CD4-positive, alpha-beta T cell treated with Interferon gamma for 1 hour (primary cell): Measurements from ENCODE around the gene MDGA2.

Source experiments
- DNase-seq: peaks from one replicate; pipeline ENCODE4 v3.0.0-alpha.2; 2020

The MDGA2 gene

GRCh38 chr14:47619392-47619791 is 56.0 kb downstream of the MDGA2 start:
- no peak for DNase-seq

GRCh38 chr14:47606566-47606965 is 68.8 kb downstream of the MDGA2 start:
- DNase-seq = no peak

DNA sequence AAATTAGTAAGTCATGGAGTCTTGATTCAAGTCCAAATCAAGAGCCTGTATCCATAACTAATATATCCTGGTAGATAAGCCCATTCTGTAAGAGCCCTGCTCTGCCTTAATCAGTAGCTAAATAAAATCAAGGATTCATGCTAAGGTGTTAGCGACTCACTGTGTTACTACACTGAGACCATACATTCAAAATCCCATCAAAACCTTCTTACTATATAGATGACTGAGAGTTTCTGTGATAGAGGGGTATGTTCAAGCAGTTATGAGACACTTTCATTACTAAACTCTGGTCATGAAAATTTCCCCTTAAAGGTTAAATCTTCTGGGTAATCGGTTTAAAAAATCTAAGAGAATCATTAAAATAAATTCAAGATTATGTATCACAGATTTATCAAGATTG is 78.5 kb downstream of the MDGA2 start:
- DNase-seq = no peak

GRCh38 chr14:47596232-47596631 is 79.2 kb downstream of the MDGA2 start:
- DNase-seq = no peak

- no peak for DNase-seq
Observed at GRCh38 chr14:47595552-47595951, 79.9 kb downstream of the MDGA2 start.

DNA sequence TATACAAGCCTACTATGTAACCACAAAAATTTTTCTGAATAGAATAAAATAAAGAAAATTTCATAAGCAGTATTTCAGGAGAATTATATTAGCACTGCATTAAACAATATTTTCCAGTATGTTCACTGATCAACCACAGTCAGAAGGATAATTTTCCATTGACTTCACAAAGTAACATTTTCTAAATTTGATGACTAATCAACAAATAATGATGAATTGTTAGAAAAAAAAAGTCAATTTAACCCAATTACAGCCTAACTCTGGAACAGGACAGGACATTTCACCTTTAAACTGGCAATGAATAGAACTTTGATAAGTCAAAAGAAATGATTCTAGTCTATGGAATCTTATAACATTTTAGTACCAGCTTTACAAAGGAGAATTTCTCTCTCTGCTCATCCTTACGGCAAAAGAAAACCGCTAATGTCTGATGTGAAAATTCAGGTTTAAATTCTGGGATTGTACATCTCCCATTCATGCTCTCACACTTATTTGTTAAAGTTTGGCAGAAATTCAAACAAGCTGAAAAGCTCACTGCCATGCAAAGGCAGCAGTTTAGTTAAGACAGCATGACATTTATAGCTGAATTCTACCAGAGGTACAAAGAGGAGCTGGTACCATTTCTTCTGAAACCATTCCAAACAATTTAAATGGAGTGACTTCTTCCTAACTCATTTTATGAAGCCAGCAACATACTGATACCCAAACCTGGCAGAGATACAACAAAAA is 84.5 kb downstream of the MDGA2 start:
- DNase-seq = no peak

DNA sequence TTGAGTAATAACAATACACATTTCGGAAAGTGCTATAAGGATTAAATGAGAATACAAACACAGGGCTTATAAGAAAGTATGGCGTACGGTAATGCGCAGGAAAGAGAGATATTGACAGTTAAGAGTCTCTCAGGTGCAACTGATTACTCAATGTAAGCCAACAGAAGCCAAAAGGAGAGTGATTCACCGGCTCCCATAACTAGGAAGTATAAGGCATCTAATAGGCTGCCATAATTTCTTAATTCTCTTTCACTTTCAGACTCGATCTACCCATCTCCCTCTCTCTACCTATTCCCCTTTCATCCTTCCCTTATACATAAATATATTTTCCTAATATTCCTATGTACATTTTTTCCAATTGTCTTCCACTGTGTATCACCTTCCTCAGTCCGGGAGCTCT is 90.0 kb downstream of the MDGA2 start:
- DNase-seq = no peak

GRCh38 chr14:47567273-47567672 is 108.1 kb downstream of the MDGA2 start:
- no peak for DNase-seq

DNA sequence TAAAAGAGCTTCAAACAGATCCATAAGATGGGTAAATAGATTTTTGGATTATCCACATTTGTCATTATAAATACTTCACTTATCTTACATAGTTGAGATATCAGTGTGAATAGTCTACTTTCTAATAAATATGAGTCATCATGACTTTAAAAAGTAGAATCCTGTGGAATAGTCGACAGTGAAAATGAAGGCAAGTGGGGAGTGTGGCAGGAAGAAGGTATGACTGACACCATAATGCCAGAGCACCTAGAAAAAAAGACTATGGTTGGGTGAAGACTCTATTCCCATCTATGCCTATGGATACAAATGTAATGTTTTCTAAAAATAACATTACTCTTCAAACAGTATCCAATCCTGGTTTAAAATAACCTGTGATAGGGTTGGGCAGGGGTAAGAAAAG is 117.5 kb downstream of the MDGA2 start:
- no peak for DNase-seq

DNA sequence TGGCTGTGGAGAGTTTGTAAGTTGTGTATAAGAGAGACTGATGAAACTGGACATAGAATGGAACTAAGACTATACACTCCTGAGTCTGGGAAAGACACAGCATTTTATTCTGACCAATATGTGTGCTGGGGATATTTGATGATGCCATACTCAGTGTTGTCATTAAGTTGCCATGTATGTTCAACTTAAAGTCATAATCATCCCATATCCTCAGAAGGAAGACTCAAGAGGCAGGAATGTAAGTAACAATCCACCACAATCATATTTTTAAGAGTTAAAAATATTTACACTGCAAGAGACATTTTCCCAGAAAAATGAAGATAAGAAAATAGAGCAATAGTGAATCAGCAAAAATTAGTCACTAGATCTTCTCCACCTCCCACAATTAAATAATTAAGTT is 120.1 kb downstream of the MDGA2 start:
- no peak for DNase-seq

- no peak for DNase-seq
Observed at GRCh38 chr14:47549886-47550285, 125.5 kb downstream of the MDGA2 start.

- no peak for DNase-seq
Observed at GRCh38 chr14:47543459-47543858, 131.9 kb downstream of the MDGA2 start.

DNA sequence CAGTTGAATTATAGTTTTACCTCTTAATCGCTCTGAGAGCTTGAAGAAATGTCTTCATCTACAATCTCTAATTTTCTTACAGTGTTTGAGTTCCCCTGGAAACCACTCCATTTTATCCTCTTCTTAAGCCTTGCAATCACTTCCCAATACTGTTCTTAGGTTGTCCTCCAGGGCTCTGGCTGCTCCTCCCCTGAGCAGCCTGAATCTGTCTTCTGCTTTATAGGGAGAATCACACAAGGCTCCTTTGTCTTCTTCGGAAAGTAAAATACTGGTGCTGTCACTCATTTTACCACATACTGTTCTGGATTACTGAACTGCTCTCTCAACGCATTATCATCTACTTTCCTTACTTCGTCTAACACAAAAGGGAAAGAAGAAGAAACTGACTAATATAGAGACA is 133.7 kb downstream of the MDGA2 start:
- no peak for DNase-seq

DNA sequence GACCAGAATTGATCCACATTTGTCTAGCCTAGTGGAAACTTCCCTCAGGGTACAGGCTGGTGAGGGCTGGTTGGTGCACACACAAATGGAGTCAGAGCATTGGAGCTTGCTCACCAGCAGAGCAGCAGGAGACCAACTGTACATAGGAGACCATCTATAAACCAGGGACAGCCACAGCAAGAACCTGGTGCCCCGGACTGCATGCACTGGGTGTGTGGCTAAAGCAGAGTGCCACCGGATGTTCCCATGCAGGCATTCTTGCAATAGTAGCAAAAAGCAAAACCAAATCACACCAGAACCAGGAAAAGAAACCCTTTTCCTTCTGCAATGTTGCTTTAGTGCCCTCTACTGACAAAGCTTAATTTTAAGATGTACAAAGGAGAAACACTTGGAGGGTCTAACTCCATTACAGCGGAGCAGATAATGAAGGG is 136.4 kb downstream of the MDGA2 start:
- DNase-seq = no peak

DNA sequence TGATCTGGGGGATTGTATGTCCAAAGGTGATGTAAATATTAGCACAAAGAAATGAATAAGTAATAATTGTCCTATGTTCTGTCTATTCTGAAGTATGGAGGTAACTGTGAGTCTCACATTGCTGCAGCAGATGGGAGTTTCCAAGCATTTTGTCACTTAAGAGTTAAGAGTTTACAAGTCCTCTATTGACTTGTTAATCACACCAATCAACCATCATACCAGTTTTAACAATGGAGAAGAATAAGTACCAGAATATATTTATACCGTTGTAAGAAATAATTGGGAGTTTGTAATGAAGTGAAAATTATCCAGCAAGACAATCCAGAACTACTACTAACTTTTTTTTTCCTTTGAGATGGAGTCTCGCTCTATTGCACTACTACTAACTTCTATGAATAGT is 139.1 kb downstream of the MDGA2 start:
- no peak for DNase-seq

- DNase-seq = no peak
Observed at GRCh38 chr14:47526591-47527244, 148.7 kb downstream of the MDGA2 start.

- no peak for DNase-seq
Observed at GRCh38 chr14:47524524-47524923, 150.9 kb downstream of the MDGA2 start.

- no peak for DNase-seq
Observed at GRCh38 chr14:47520382-47520781, 155.0 kb downstream of the MDGA2 start.

GRCh38 chr14:47511829-47512228 is 163.6 kb downstream of the MDGA2 start:
- DNase-seq = no peak

- DNase-seq = no peak
Observed at GRCh38 chr14:47509957-47510356, 165.4 kb downstream of the MDGA2 start.

DNA sequence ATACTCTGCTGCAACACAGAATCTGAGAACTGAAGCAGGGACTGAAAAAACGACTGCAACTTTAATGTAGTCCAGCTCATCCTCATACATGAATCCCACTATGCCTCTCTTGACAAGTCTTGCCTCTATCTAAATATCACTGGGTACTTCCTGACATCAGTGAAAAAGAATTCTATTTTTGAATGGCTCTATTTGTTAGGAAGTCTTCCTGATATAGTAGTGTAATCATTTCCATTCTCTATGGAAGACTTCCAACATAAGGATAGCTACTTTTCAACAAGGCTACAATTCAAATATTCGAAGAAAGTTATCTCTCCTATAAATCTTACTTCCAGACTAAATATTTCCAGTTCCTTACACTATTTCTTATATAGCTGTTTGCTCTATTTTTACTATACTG is 167.5 kb downstream of the MDGA2 start:
- no peak for DNase-seq

GRCh38 chr14:47500369-47500768 is 175.0 kb downstream of the MDGA2 start:
- DNase-seq = no peak

DNA sequence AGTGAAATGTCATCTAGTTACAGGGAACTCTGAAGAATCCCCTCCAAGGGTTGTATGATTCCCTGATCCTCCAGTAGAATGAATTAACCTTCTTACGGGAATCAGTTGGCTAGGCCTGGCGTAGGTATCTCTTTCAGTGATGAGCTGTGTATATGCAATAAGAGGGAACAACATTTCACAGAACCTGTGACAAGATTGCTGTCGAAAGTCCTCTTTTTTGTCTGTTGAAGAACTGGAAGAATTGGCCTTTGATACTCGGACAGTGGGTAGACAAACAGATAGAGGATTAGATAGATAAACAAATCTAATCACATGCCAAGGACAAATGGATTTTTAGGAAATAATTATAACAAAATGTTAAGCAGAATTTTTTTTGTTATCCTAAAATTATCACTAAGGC is 184.6 kb downstream of the MDGA2 start:
- DNase-seq = no peak

DNA sequence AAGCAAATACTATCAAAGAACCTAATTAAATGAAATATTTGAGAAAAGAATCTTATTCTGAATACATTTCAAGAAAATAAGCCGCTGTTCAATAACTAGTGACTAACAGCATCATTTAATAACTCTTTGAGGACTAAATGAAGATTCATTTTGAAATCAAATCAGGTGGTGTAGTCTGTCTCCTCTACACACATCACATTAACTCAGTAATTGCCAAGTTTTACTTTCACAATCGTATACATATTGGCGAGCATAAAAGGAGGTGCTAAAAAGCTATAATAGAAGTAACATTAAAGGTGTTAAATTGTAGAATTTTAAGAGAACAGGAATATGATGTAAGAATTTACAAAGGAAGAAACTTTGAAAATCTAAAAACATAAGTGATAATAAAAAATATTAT is 185.1 kb downstream of the MDGA2 start:
- no peak for DNase-seq

DNA sequence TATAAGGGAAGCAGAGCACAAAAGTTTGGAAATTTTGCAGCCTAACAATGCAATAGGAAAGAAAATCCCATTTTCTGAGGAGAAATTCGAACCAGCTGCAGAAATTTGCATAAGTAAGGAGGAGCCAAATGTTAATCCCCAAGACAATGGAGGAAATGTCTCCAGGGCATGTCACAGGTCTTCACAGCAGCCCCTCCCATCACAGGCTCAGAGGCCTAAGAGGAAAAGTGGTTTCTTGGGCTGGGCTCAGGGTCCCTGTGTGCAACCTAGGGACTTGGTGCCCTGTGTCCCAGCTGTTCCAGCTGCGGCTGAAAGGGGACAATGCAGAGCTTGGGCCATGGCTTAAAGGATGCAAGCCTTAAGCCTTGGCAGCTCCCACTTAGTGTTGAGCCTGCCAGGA is 190.0 kb downstream of the MDGA2 start:
- no peak for DNase-seq
